H1 (cell line): ENCODE results near the gene SLC22A14. TPM values are rescaled to one million over a fixed set of nuclear protein-coding genes. Genes with fewer than 3 reads are reported as not detected.

ENCODE experiments used
- SIX5 ChIP-seq: IDR thresholded peaks from 2 replicates; pipeline ENCODE4 v1.6.1; 2011; ENCODE audit warnings: mild to moderate bottlenecking, low read depth, low read length
- polyA plus RNA-seq, 7 experiments: library from polyadenylated mRNA; depleted of rRNA in 3 of 7; stranded (reverse) in 5 of 7; unstranded in 2 of 7; fragments of >200 nt in 5 of 7; fragments of 200-250 nt in 2 of 7; gene quantifications; 1 replicate in 5 of 7; 2 replicates in 1 of 7; 4 replicates in 1 of 7; pipeline versions ENCODE4 v1.2.1 to v1.2.3, GENCODE V29; 2011 to 2013; ENCODE audit warnings: missing spikeins in 2 of 7, mixed read lengths in 2 of 7
- total RNA-seq: library from RNA; stranded (reverse); fragmentation: NEBNext Ultra II Directional; extraction: Animal tissue kit (Norgen Biotek cat#: 25700); gene quantifications from 2 replicates; pipeline ENCODE4 v1.2.1, GENCODE V29; 2021
- TF ChIP-seq, protein P1 (sequence below): IDR thresholded peaks from 2 replicates; pipeline ENCODE4 v1.6.1; 2012; ENCODE audit warnings: low read length, inconsistent platforms

SLC22A14 gene
- total and polyA plus RNA-seq, 2 of the 8 experiments (the other 6 are each of a cell fraction or from before 2014, with no cell fraction given) = 0.03 TPM; not detected in 1

DNA sequence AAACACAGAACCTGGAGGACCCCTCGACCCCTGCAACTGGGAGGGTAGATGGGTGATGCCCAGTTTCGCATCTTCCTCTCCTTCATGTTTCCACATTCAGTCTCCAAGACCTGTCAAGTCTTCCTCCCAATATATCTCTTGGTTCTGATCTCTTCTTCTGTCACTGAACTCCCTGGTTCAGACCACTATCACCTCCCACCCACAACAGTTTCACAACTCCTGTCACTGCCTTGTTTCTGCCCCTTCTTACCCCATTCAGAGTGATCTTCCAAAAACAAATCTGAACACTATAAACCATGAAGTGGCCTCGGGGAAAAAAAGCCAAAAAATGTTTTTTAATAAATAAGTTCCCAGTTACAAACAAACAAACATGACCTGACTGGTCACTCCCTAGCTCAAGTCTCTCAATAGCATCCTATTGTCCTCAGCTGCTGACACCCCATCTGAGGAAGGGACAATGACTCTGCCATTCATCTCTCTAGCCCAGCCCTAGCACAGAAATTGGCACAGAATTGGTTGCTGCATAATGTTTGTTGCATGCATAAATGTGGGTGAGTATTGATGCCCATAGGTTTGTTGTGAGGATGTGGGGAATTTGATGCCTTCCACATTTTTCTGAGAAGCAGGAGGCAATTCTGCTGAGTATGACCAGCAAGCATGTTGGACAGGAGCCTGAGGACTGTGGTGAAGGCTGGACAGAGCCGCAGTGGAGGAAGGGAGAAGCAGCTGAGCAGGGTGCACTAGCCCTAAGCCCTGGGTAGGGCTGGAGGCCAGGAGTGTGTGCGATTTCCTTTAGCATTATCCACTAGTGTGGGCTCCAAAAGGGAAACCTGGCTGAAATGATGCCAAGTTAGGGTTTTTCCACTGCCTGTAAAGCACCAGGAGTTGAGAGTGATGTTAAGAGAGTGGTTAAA is 52.3 kb downstream of the SLC22A14 start (continued):
- TF ChIP-seq, protein P1, sequence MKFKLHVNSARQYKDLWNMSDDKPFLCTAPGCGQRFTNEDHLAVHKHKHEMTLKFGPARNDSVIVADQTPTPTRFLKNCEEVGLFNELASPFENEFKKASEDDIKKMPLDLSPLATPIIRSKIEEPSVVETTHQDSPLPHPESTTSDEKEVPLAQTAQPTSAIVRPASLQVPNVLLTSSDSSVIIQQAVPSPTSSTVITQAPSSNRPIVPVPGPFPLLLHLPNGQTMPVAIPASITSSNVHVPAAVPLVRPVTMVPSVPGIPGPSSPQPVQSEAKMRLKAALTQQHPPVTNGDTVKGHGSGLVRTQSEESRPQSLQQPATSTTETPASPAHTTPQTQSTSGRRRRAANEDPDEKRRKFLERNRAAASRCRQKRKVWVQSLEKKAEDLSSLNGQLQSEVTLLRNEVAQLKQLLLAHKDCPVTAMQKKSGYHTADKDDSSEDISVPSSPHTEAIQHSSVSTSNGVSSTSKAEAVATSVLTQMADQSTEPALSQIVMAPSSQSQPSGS = no peak
- no peak for TF ChIP-seq SIX5
